Measurements from ENCODE around the gene PIK3CB. TPM values are rescaled to one million over a fixed set of nuclear protein-coding genes. Genes with fewer than 3 reads are reported as not detected.
A peak's percentile ranks its signal among the peaks of the same experiment; 100 is the strongest.
"Not testable (repeated sequence)": the region's sequence is repeated elsewhere in the genome, so short reads cannot be mapped to it uniquely, and the experiment has no call there.

Gene PIK3CB
- total RNA-seq, 1 donor from 2014 or later = 23.5 TPM

GRCh38 chr3:138682648-138683047, 152.1 kb downstream of the PIK3CB start:
- Mint-ChIP-seq H3K4me3 (no peak overlapping the region), H3K27me3 (ENCODE audit: low read depth) (no peaks in the 10 kb centered on the region)

GRCh38 chr3:138681463-138682220, 153.1 kb downstream of the PIK3CB start:
- DNase-seq (ENCODE audit: low spot score in 2 of 2, unreplicated experiment in 2 of 2) = no peak
- Mint-ChIP-seq H3K36me3 (peaks cover 6% of the 10 kb centered on the region), H3K9me3 (no peaks in the 10 kb centered on the region), H3K4me1 (peaks cover 15% of the 10 kb centered on the region), H3K4me3 (no peak overlapping the region), H3K27me3 (ENCODE audit: low read depth) (no peaks in the 10 kb centered on the region), H3K27ac (peak overlapping the region; percentile 2)
- TF ChIP-seq CTCF (IDR thresholded peaks at IDR 0.05; ENCODE audit: unreplicated experiment) = no peak

More at GRCh38 chr3:138682648-138683047, 152.1 kb downstream of the PIK3CB start:
- Mint-ChIP-seq H3K9me3 (no peaks in the 10 kb centered on the region), H3K4me1 (peaks cover 21% of the 10 kb centered on the region), H3K36me3 (peaks cover 2% of the 10 kb centered on the region), H3K27ac (peak overlapping the region; percentile 2)
- no peak for TF ChIP-seq CTCF (IDR thresholded peaks at IDR 0.05; ENCODE audit: unreplicated experiment)
- no peak for DNase-seq (ENCODE audit: low spot score in 2 of 2, unreplicated experiment in 2 of 2)

- H3K27me3 Mint-ChIP-seq (ENCODE audit: low read depth); H3K27ac Mint-ChIP-seq; H3K9me3 Mint-ChIP-seq; H3K4me3 Mint-ChIP-seq; DNase-seq (ENCODE audit: low spot score in 2 of 2, unreplicated experiment in 2 of 2): not testable (repeated sequence)
- H3K4me1 Mint-ChIP-seq = peaks cover 13% of the 10 kb centered on the region
- peaks cover 13% of the 10 kb centered on the region for H3K36me3 Mint-ChIP-seq
These were observed 153.8 kb downstream of the PIK3CB start for GRCh38 chr3:138680974-138681373.

- DNase-seq (ENCODE audit: low spot score in 2 of 2, unreplicated experiment in 2 of 2) = no peak
- H3K9me3 Mint-ChIP-seq = peaks cover 19% of the 10 kb centered on the region
- no peak overlapping the region for H3K27ac Mint-ChIP-seq
- peaks cover 32% of the 10 kb centered on the region for H3K36me3 Mint-ChIP-seq
- H3K4me3 Mint-ChIP-seq = no peak overlapping the region
- H3K4me1 Mint-ChIP-seq = peaks cover 17% of the 10 kb centered on the region
- H3K27me3 Mint-ChIP-seq (ENCODE audit: low read depth) = no peaks in the 10 kb centered on the region
- TF ChIP-seq CTCF (IDR thresholded peaks at IDR 0.05; ENCODE audit: unreplicated experiment) = no peak
These were observed 155.8 kb downstream of the PIK3CB start for GRCh38 chr3:138678874-138679392.

GRCh38 chr3:138678086-138678485, 156.6 kb downstream of the PIK3CB start:
- no peak for TF ChIP-seq CTCF (IDR thresholded peaks at IDR 0.05; ENCODE audit: unreplicated experiment)
- no peak overlapping the region for H3K4me3 Mint-ChIP-seq
- H3K9me3 Mint-ChIP-seq = peaks cover 23% of the 10 kb centered on the region
- H3K27ac Mint-ChIP-seq = no peak overlapping the region
- peaks cover 26% of the 10 kb centered on the region for H3K4me1 Mint-ChIP-seq
- DNase-seq (ENCODE audit: low spot score in 2 of 2, unreplicated experiment in 2 of 2) = no peak
- H3K27me3 Mint-ChIP-seq (ENCODE audit: low read depth) = no peaks in the 10 kb centered on the region
- peaks cover 35% of the 10 kb centered on the region for H3K36me3 Mint-ChIP-seq

- H3K27me3 Mint-ChIP-seq (ENCODE audit: low read depth) = no peaks in the 10 kb centered on the region
- DNase-seq (ENCODE audit: low spot score in 2 of 2, unreplicated experiment in 2 of 2) = no peak
- peaks cover 27% of the 10 kb centered on the region for H3K9me3 Mint-ChIP-seq
- no peak for TF ChIP-seq CTCF (IDR thresholded peaks at IDR 0.05; ENCODE audit: unreplicated experiment)
- H3K36me3 Mint-ChIP-seq = peaks cover 39% of the 10 kb centered on the region
- peaks cover 36% of the 10 kb centered on the region for H3K4me1 Mint-ChIP-seq
- H3K27ac Mint-ChIP-seq = no peak overlapping the region
- no peak overlapping the region for H3K4me3 Mint-ChIP-seq
These were observed 159.3 kb downstream of the PIK3CB start for GRCh38 chr3:138675393-138675792.
